H1 (cell line): ENCODE results near the gene SLC25A34. TPM values are rescaled to one million over a fixed set of nuclear protein-coding genes. Genes with fewer than 3 reads are reported as not detected.

Experiments
- PHF8 ChIP-seq: fragments of 200-600 bp; sonication (generic); conservative IDR thresholded peaks from 2 replicates; pipeline ENCODE4 v1.7.1; 2012; ENCODE audit warnings: low read depth, mild to moderate bottlenecking, inconsistent platforms, low read length, moderate library complexity
- SAP30 ChIP-seq: fragments of 300-600 bp; sonication (generic); IDR thresholded peaks from 2 replicates; pipeline ENCODE4 v1.7.1; 2012; ENCODE audit warnings: low read length, moderate library complexity, mild to moderate bottlenecking, inconsistent platforms; ENCODE audit not compliant: insufficient read depth, insufficient replicate concordance
- SP1 ChIP-seq: IDR thresholded peaks from 2 replicates; pipeline ENCODE4 v1.6.1; 2011; ENCODE audit warnings: low read depth, low read length
- TAF7 ChIP-seq: optimal IDR thresholded peaks from 2 replicates; pipeline ENCODE3; 2011; ENCODE audit warnings: low read depth, mild to moderate bottlenecking, inconsistent platforms, low read length, moderate library complexity, borderline replicate concordance
- polyA plus RNA-seq, 7 experiments: library from polyadenylated mRNA; depleted of rRNA in 3 of 7; stranded (reverse) in 5 of 7; unstranded in 2 of 7; fragments of >200 nt in 5 of 7; fragments of 200-250 nt in 2 of 7; gene quantifications; 1 replicate in 5 of 7; 2 replicates in 1 of 7; 4 replicates in 1 of 7; pipeline versions ENCODE4 v1.2.1 to v1.2.3, GENCODE V29; 2011 to 2013; ENCODE audit warnings: missing spikeins in 2 of 7, mixed read lengths in 2 of 7
- total RNA-seq: library from RNA; stranded (reverse); fragmentation: NEBNext Ultra II Directional; extraction: Animal tissue kit (Norgen Biotek cat#: 25700); gene quantifications from 2 replicates; pipeline ENCODE4 v1.2.1, GENCODE V29; 2021

Gene SLC25A34
- total and polyA plus RNA-seq, 2 of the 8 experiments (the other 6 are each of a cell fraction or from before 2014, with no cell fraction given), result 0.48 to 0.62 TPM

GRCh38 chr1:15726508-15726907 is 9.6 kb upstream of the SLC25A34 start (continued):
- TF ChIP-seq TAF7 (no peak), SP1 (no peak), SAP30 (no peak), PHF8 (no peak)
